ENCODE measurements around the gene NOP56.
"Not testable (repeated sequence)": the region's sequence is repeated elsewhere in the genome, so short reads cannot be mapped to it uniquely, and the experiment has no call there.

Gene NOP56

DNA sequence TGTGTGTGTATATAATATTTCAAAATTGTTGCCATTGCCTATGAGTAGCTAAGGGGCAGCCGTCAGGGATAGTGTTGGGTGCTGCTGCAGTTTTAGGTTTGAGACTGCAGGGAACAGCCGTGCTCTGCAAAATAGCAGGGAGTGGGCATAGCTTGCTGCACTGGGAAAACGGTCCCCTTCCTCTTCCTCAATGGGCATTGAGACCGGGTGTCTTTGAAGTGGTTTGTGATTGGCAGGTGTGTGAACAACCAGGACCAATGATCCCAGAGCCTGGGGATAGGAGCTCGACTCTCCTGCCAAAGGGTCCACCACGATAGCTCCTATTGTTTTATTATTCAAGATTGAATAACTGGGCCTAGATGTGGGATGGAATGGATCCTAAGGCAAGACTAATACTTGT is 35.1 kb downstream of the NOP56 start:
- no peak for DNase-seq (ENCODE audit: low read depth in 2 of 2)

GRCh38 chr20:2688041-2688591 is 35.7 kb downstream of the NOP56 start:
- peak; percentile 50 to 61 for DNase-seq (ENCODE audit: low read depth in 2 of 2)

DNA sequence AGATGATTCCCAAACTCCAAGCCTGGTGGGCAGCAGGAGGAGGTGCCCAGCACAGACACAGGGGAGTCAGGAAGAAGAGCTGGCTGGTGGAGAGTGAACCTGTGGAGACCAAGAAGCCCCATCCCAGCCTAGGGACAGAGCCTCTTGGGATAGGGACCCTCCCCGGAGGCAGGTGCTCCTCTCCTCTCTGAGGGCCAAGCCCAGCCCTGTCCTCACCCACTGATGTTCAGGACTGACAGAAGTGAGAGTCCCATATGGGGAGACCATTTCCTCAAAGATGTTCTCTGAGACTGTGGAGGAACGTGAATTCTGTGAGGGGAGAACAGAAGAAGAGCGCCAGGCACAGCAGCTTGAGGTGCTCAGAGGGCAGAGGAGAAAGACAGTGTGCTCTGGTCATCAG is 37.8 kb downstream of the NOP56 start:
- DNase-seq (ENCODE audit: low read depth in 2 of 2), result no peak

GRCh38 chr20:2690718-2691117 is 38.3 kb downstream of the NOP56 start:
- DNase-seq (ENCODE audit: low read depth in 2 of 2), result no peak

GRCh38 chr20:2691127-2691526 is 38.7 kb downstream of the NOP56 start:
- no peak for DNase-seq (ENCODE audit: low read depth in 2 of 2)

GRCh38 chr20:2691663-2692035 is 39.2 kb downstream of the NOP56 start:
- DNase-seq (ENCODE audit: low read depth in 2 of 2), result no peak

DNA sequence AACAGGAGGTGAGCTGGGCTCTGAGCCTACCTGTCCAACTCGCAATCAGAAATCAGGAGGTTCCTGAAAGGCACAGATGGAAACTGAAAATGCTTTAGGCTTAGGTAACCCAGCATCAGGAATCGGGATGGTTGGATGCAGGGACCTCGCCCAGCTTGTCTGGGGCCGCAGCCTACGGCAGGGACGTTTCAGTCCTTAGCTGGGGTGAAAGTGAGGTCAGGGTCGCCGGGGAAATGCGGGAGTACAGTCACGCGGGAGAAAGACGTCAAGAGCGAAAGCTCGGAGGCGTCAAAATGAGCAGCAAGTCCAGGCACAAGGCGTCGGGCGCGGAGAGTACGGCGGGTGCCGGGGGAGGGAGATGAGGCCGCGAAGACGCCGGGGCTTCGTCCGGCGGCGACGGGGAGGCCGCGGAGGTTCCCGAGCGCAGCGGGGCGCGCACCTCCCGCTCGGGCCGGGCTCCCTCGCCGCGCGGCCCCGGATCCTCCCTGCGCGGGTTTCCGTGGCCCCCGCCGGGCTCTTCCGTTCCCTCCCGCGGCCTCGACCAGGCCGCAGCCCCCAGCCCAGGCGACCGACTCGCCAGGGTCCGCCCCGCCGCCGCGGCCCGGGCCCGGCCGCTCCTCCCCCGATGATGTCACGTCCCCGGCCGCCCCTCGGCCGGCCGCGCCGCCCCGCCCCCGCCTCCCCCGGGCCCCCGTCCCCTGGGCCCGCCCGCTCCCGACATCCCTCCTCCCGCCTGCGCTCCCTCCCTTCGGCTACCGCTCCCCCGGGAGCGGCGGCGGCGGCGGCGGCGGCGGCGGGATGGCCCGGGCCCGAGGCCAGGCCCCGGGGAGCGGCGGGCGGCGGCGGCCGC is 39.8 kb downstream of the NOP56 start, which contains the start of gene EBF4:
Gene EBF4 (plus strand): TSS at position 745 of the 850 bp plus-strand sequence. CDS start 866 bp downstream, outside the sequence.
- no peak for DNase-seq (ENCODE audit: low read depth in 2 of 2)

GRCh38 chr20:2692886-2693285 is 40.5 kb downstream of the NOP56 start:
- no peak for DNase-seq (ENCODE audit: low read depth in 2 of 2)

- peak in 1 of 2 donors; percentile 37 for DNase-seq (ENCODE audit: low read depth in 2 of 2)
Observed at GRCh38 chr20:2693286-2694007, 41.0 kb downstream of the NOP56 start.

GRCh38 chr20:2694008-2694471 is 41.6 kb downstream of the NOP56 start:
- no peak for DNase-seq (ENCODE audit: low read depth in 2 of 2)

DNA sequence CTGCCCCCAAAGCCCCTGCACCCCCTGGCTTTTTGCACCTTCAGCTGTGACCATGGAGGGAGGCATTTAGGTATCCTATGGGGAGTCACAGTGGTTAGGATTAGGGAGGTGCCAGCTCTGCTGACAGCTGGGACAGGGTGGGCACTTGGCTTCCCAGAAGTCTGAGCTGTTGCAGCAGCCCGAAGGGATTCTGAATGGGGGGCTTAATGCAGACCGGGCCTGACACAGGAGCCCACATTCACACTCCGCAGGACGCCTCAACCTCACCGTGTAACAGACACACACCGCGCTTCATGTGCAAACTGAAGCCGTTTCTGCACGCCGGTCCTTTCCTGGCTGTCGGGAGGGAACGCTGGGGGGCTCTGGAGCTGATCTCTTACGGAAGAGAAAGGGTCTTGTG is 42.1 kb downstream of the NOP56 start:
- no peak for DNase-seq (ENCODE audit: low read depth in 2 of 2)

DNA sequence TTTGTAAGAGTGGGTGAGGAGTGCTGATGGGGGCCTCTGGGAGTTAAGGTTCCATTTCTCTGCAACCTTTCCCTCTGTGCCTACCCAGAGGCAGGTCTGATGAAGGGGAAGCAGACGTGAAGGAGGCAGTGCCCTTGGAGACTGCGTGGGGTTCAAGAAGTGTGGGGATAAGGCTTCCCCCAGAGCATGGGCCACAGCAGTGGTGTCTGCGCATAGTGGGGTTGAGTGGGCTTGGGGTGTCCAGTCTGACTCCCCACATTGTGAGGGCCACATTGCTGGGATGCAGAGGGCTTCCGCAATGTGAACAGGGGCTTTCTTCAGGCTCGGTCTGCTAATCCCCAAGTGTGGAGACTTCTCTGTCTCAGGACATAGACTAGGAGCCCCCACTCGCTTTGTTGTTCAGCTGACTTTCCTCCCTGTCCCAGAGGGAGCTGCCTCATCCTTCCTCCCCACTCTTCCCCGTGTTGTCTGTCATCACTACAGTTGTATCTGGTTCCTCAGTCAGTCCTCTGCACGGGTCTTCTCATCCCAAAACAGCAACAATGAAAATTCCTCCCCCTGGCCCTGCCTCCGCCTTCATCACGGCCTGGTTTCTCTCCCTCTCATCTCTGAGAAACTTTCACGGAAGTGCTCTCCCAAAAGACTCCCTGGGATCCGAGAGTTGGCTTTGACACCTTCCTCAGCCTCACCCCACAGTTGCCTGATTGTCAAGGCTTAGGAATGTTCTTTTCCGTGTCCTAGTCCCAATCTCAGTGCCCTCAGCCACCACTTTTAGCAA is 43.0 kb downstream of the NOP56 start:
- no peak for DNase-seq (ENCODE audit: low read depth in 2 of 2)

DNA sequence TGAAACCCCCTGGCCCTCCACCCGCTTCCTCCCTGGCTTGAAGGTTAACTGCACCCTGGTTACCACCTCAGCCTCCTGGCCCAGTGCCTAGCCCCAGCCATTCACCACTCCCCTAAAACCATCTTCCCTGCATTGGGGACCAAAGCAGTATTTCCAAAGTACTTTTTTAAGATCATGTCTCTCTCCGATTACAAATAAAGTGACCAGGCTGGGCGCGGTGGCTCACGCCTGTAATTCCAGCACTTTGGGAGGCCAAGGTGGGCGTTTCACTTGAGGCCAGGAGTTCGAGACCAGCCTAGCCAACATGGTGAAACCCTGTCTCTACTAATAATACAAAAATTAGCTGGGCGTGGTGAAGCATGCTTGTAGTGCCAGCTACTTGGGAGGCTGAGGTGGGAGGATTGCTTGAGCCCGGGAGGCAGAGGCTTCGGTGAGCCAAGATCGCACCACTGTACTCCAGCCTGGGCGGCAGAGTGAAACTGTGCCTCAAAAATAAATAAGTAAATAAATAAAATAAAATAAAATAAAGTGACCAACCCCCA is 43.6 kb downstream of the NOP56 start:
- DNase-seq (ENCODE audit: low read depth in 2 of 2), result not testable (repeated sequence)

GRCh38 chr20:2696646-2697045 is 44.2 kb downstream of the NOP56 start:
- DNase-seq (ENCODE audit: low read depth in 2 of 2), result no peak

- no peak for DNase-seq (ENCODE audit: low read depth in 2 of 2)
Observed at GRCh38 chr20:2697768-2698167, 45.3 kb downstream of the NOP56 start.

DNA sequence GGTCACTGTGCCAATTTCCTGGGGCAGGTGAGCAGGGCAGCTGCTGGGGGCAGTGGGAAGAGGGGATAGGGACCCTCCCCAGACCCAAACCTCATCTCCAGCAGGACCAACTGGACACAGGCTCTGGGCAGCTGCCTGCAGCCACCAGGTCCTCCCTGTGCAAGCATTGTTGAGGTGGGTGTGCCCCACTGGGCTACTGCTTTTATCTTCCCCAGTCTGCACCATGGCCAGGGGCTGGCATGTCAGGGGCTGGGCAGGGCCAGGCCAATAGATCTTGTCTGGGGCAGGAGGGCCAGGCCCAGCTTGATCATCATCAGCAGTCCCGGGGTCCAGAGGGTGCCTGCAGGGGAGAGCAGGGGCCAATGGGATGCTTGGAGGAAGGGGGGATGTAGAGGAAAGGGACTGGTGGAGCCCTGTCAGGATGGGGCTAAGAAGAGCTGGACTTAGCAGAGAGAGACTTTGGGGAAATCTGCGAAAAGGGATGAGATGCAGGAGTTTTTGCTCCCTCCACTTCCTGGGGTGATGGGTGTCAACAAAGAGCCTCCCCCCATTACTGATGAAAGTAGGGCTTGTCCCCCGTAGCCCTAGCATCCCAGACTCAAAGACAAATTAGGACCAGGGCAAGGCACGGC is 45.9 kb downstream of the NOP56 start:
- DNase-seq (ENCODE audit: low read depth in 2 of 2), result no peak

- no peak for DNase-seq (ENCODE audit: low read depth in 2 of 2)
Observed at GRCh38 chr20:2698912-2699311, 46.5 kb downstream of the NOP56 start.

- DNase-seq (ENCODE audit: low read depth in 2 of 2), result no peak
Observed at GRCh38 chr20:2699775-2700413, 47.5 kb downstream of the NOP56 start.

GRCh38 chr20:2700913-2701620 is 48.6 kb downstream of the NOP56 start:
- DNase-seq (ENCODE audit: low read depth in 2 of 2), result no peak

- no peak for DNase-seq (ENCODE audit: low read depth in 2 of 2)
Observed at GRCh38 chr20:2701671-2702081, 49.2 kb downstream of the NOP56 start.

Measured in stimulated activated CD8-positive, alpha-beta memory T cell treated with anti-CD3 and anti-CD28 coated beads, Interleukin-15, amount 100 ng/mL, for 4 hours (primary cell).